GM19324 (cell line): ENCODE measurements around the gene PCBP4.

Experiments used
- ATAC-seq: cut with Tn5 transposase; IDR thresholded peaks from one replicate; pipeline ENCODE4 v1.9.1; 2021; ENCODE audit warnings: mild to moderate bottlenecking, moderate library complexity; ENCODE audit not compliant: unreplicated experiment, low FRiP score

Gene PCBP4

GRCh38 chr3:51958603-51959521 lies 8.4 kb downstream of the PCBP4 start:
- no peak for ATAC-seq

- ATAC-seq: no peak
Measured at GRCh38 chr3:51957520-51958205, 9.6 kb downstream of the PCBP4 start.

- no peak for ATAC-seq
Measured at GRCh38 chr3:51955893-51956770, 11.1 kb downstream of the PCBP4 start.

- ATAC-seq: no peak
Measured at GRCh38 chr3:51955175-51955892, 11.9 kb downstream of the PCBP4 start, which contains the start of gene GPR62. Gene GPR62 (plus strand): TSS chr3:51955381. CDS start chr3:51955653, 272 bp downstream.

GRCh38 chr3:51954713-51955112 lies 12.5 kb downstream of the PCBP4 start:
- no peak for ATAC-seq

GRCh38 chr3:51954105-51954504 lies 13.1 kb downstream of the PCBP4 start:
- no peak for ATAC-seq

GRCh38 chr3:51953445-51953844 lies 13.8 kb downstream of the PCBP4 start:
- no peak for ATAC-seq

GRCh38 chr3:51950899-51951298 lies 16.4 kb downstream of the PCBP4 start:
- ATAC-seq: no peak

- no peak for ATAC-seq
Measured at GRCh38 chr3:51949121-51949520, 18.1 kb downstream of the PCBP4 start.

GRCh38 chr3:51948016-51948580 lies 19.2 kb downstream of the PCBP4 start:
- ATAC-seq: no peak

- no peak for ATAC-seq
Measured at GRCh38 chr3:51947215-51947900, 19.9 kb downstream of the PCBP4 start.

GRCh38 chr3:51946796-51947195 lies 20.5 kb downstream of the PCBP4 start:
- no peak for ATAC-seq

GRCh38 chr3:51945926-51946705 lies 21.1 kb downstream of the PCBP4 start:
- ATAC-seq: no peak

GRCh38 chr3:51945031-51945840 lies 22.0 kb downstream of the PCBP4 start:
- ATAC-seq: no peak

- no peak for ATAC-seq
Measured at GRCh38 chr3:51944451-51945021, 22.7 kb downstream of the PCBP4 start.

- ATAC-seq: no peak
Measured at GRCh38 chr3:51943451-51944391, 23.5 kb downstream of the PCBP4 start.
